HEK293 (cell line): ENCODE data around the gene UGT1A6.

Experiments
- CTCF ChIA-PET: fragments of 350-600 bp; formaldehyde crosslinking; extraction: SDS; loops from one replicate; lab custom pipeline; 2021; ENCODE audit warnings: antibody characterized with exemption; lab: Yijun Ruan, JAX
- POLR2A ChIA-PET: fragments of 300-600 bp; formaldehyde crosslinking; extraction: SDS; loops from one replicate; lab custom pipeline; 2020; ENCODE audit warnings: antibody characterized with exemption, inconsistent platforms; lab: Yijun Ruan, JAX
- H3K27ac ChIP-seq: fragments of 200-500 bp; sonication (Bioruptor generic); 2 replicates; pipeline ENCODE4 v1.5.1; 2014; ENCODE audit warnings: low read depth, low read length, control low read depth, inconsistent platforms; ENCODE audit errors: extremely low read depth
- H3K36me3 ChIP-seq, 2 experiments: fragments of 200-500 bp in 1 of 2; sonication (Bioruptor generic) in 1 of 2; 1 replicate in 1 of 2; 2 replicates in 1 of 2; pipeline ENCODE4 v1.5.1; 2014 to 2017; ENCODE audit warnings: inconsistent platforms in 2 of 2, low read length in 2 of 2; ENCODE audit not compliant: control insufficient read depth in 2 of 2, insufficient read depth in 1 of 2
- H3K4me1 ChIP-seq: fragments of 200-500 bp; sonication (Bioruptor generic); 2 replicates; pipeline ENCODE4 v1.5.1; 2014; ENCODE audit warnings: mild to moderate bottlenecking, low read length, inconsistent platforms; ENCODE audit not compliant: control insufficient read depth, insufficient read depth
- H3K4me3 ChIP-seq: 2 replicates; pipeline ENCODE4 v1.5.1; 2011; ENCODE audit warnings: low read depth, mild to moderate bottlenecking, control low read depth, low read length, moderate library complexity
- H3K9me3 ChIP-seq: fragments of 200-500 bp; sonication (Bioruptor generic); 2 replicates; pipeline ENCODE4 v1.5.1; 2014; ENCODE audit warnings: low read depth, low read length, inconsistent platforms; ENCODE audit not compliant: control insufficient read depth, insufficient read depth
- HOXA7 ChIP-seq: sonication (generic); formaldehyde crosslinking; IDR thresholded peaks from 2 replicates; pipeline ENCODE4 v1.8.1; 2022; ENCODE audit warnings: missing genetic modification reagents, borderline replicate concordance
- IKZF3 ChIP-seq: fragments of 450-650 bp; IDR thresholded peaks from 2 replicates; pipeline ENCODE4 v1.5.0; 2018; ENCODE audit warnings: missing biosample characterization, mild to moderate bottlenecking, missing genetic modification characterization, moderate library complexity
- KLF10 ChIP-seq: fragments of 450-650 bp; IDR thresholded peaks from 2 replicates; pipeline ENCODE4 v1.5.1; 2018; ENCODE audit warnings: missing biosample characterization, mild to moderate bottlenecking, missing genetic modification characterization
- SCRT2 ChIP-seq: fragments of 450-650 bp; formaldehyde crosslinking; IDR thresholded peaks from 2 replicates; pipeline ENCODE4 v1.5.1; 2016; ENCODE audit warnings: missing biosample characterization, missing genetic modification characterization
- ZBTB6 ChIP-seq: fragments of 450-650 bp; formaldehyde crosslinking; IDR thresholded peaks from 2 replicates; pipeline ENCODE4 v1.5.1; 2017; ENCODE audit warnings: missing biosample characterization, missing genetic modification characterization
- ZEB2 ChIP-seq: fragments of 450-650 bp; formaldehyde crosslinking; IDR thresholded peaks from 2 replicates; pipeline ENCODE4 v1.5.1; 2016; ENCODE audit warnings: missing biosample characterization, missing genetic modification characterization
- ZFP3 ChIP-seq: fragments of 450-650 bp; formaldehyde crosslinking; IDR thresholded peaks from 2 replicates; pipeline ENCODE4 v1.5.1; 2016; ENCODE audit warnings: low read depth, missing biosample characterization, missing genetic modification characterization
- ZNF148 ChIP-seq: fragments of 450-650 bp; formaldehyde crosslinking; IDR thresholded peaks from 2 replicates; pipeline ENCODE4 v1.5.0; 2017; ENCODE audit warnings: missing biosample characterization, missing genetic modification characterization, borderline replicate concordance
- ZNF24 ChIP-seq: fragments of 450-650 bp; formaldehyde crosslinking; IDR thresholded peaks from 2 replicates; pipeline ENCODE4 v1.5.1; 2016; ENCODE audit warnings: missing biosample characterization, missing genetic modification characterization
- ZNF274 ChIP-seq, 2 experiments: fragments of 200-500 bp in 1 of 2; fragments of 450-650 bp in 1 of 2; sonication (Bioruptor generic) in 1 of 2; formaldehyde crosslinking in 1 of 2; IDR thresholded peaks; 2 replicates each; pipeline versions ENCODE4 v1.5.1 to v1.6.1; 2014 to 2016; ENCODE audit warnings: borderline replicate concordance in 1 of 2, inconsistent platforms in 1 of 2, low read length in 1 of 2, missing biosample characterization in 1 of 2, missing genetic modification characterization in 1 of 2
- ZNF280D ChIP-seq: fragments of 450-650 bp; formaldehyde crosslinking; IDR thresholded peaks from 2 replicates; pipeline ENCODE4 v1.5.1; 2016; ENCODE audit warnings: missing biosample characterization, missing genetic modification characterization
- ZNF335 ChIP-seq: fragments of 450-650 bp; formaldehyde crosslinking; conservative IDR thresholded peaks from 2 replicates; pipeline ENCODE4 v1.5.1; 2016; ENCODE audit warnings: missing biosample characterization, missing genetic modification characterization
- ZNF366 ChIP-seq: fragments of 450-650 bp; formaldehyde crosslinking; conservative IDR thresholded peaks from 2 replicates; pipeline ENCODE4 v1.5.1; 2016; ENCODE audit warnings: missing biosample characterization, missing genetic modification characterization
- ZNF449 ChIP-seq: fragments of 450-650 bp; formaldehyde crosslinking; IDR thresholded peaks from 2 replicates; pipeline ENCODE4 v1.5.1; 2017; ENCODE audit warnings: missing biosample characterization, mild to moderate bottlenecking, missing genetic modification characterization, moderate library complexity
- ZNF48 ChIP-seq: fragments of 450-650 bp; formaldehyde crosslinking; IDR thresholded peaks from 2 replicates; pipeline ENCODE4 v1.5.1; 2016; ENCODE audit warnings: missing biosample characterization, missing genetic modification characterization
- ZNF510 ChIP-seq: fragments of 450-650 bp; formaldehyde crosslinking; IDR thresholded peaks from 2 replicates; pipeline ENCODE4 v1.5.1; 2018; ENCODE audit warnings: mild to moderate bottlenecking, missing genetic modification characterization, missing biosample characterization; ENCODE audit not compliant: insufficient replicate concordance
- ZNF701 ChIP-seq: fragments of 450-650 bp; formaldehyde crosslinking; IDR thresholded peaks from 2 replicates; pipeline ENCODE4 v1.5.1; 2016; ENCODE audit warnings: missing biosample characterization, missing genetic modification characterization

Gene UGT1A6

GRCh38 chr2:233802132-233802815 lies 109.6 kb downstream of the UGT1A6 start (continued):
- no peak for TF ChIP-seq HOXA7 (CRISPR knock-in tag)
- TF ChIP-seq ZNF335 (tag by site-specific recombination): no peak
- TF ChIP-seq ZNF701 (tag by site-specific recombination): no peak
- TF ChIP-seq ZFP3 (tag by site-specific recombination): no peak

GRCh38 chr2:233803292-233803911 lies 110.7 kb downstream of the UGT1A6 start:
- ChIA-PET CTCF (no interaction called here), POLR2A (no interaction called here)
- Histone ChIP-seq H3K9me3 (no peaks in the 10 kb centered on the region), H3K4me1 (no peaks in the 10 kb centered on the region), H3K36me3 (no peaks in the 10 kb centered on the region), H3K27ac (no peak overlapping the region), H3K4me3 (no peak overlapping the region)
- TF ChIP-seq ZNF510 (tag by site-specific recombination) (no peak), ZNF449 (tag by site-specific recombination) (no peak)

GRCh38 chr2:233803994-233804393 lies 111.3 kb downstream of the UGT1A6 start:
- ChIA-PET POLR2A (interaction anchor here (0.6 kb wide), 1 partner anchor 1582 kb away, joined by 3 read pairs; no protein-coding TSS in a partner anchor), CTCF (no interaction called here)
- H3K4me3 ChIP-seq: no peak overlapping the region
- TF ChIP-seq ZNF366 (tag by site-specific recombination): no peak
- no peak for TF ChIP-seq ZNF335 (tag by site-specific recombination)
- TF ChIP-seq ZNF280D (tag by site-specific recombination): no peak
- H3K4me1 ChIP-seq: no peaks in the 10 kb centered on the region
- H3K36me3 ChIP-seq: no peaks in the 10 kb centered on the region
- H3K9me3 ChIP-seq: no peaks in the 10 kb centered on the region
- H3K27ac ChIP-seq: no peak overlapping the region

GRCh38 chr2:233807215-233807865 lies 114.7 kb downstream of the UGT1A6 start:
- ChIA-PET CTCF (interaction anchor here (0.6 to 1.4 kb wide), 2 partner anchors 11 to 1240 kb away, joined by 3 to 4 read pairs; no protein-coding TSS in a partner anchor), POLR2A (no interaction called here)
- H3K36me3 ChIP-seq: no peaks in the 10 kb centered on the region
- H3K4me3 ChIP-seq: no peak overlapping the region
- no peaks in the 10 kb centered on the region for H3K9me3 ChIP-seq
- H3K27ac ChIP-seq: no peak overlapping the region
- no peaks in the 10 kb centered on the region for H3K4me1 ChIP-seq
- TF ChIP-seq ZEB2 (tag by site-specific recombination): no peak
- TF ChIP-seq ZNF274 (IDR thresholded peaks at IDR 0.05; ENCODE audit: low read length): no peak
- no peak for TF ChIP-seq ZNF274 (tag by site-specific recombination; IDR thresholded peaks at IDR 0.05; ENCODE audit: borderline replicate concordance)
- TF ChIP-seq ZNF148 (tag by site-specific recombination): no peak
- no peak for TF ChIP-seq ZFP3 (tag by site-specific recombination)
- TF ChIP-seq ZBTB6 (tag by site-specific recombination): no peak
- no peak for TF ChIP-seq ZNF48 (tag by site-specific recombination)
- TF ChIP-seq ZNF24 (tag by site-specific recombination): no peak
- TF ChIP-seq KLF10: no peak
- no peak for TF ChIP-seq SCRT2 (tag by site-specific recombination)
- TF ChIP-seq IKZF3: no peak
- no peak for TF ChIP-seq ZNF510 (tag by site-specific recombination)
